ENCODE data around the gene PRR18. TPM values are rescaled to one million over a fixed set of nuclear protein-coding genes. Genes with fewer than 3 reads are reported as not detected.

Gene PRR18
- total and polyA plus RNA-seq, 2 of the 8 experiments (the other 6 are each of a cell fraction or from before 2014, with no cell fraction given), result 0.08 to 0.19 TPM

- FAIRE-seq (no peak), DNase-seq (ENCODE audit: low read depth in 1 of 2, low spot score in 2 of 2) (peak in 1 of 2 experiments; percentile 10)
- Histone ChIP-seq H3K4ac (replicated peaks; ENCODE audit: insufficient read length, low read depth, low read length) (no peak overlapping the region), H3K27ac (ENCODE audit: low read depth, low read length) (no peak overlapping the region), H3K18ac (ENCODE audit: extremely low read depth, low read length) (no peak overlapping the region), H2AFZ (ENCODE audit: low read length) (no peak overlapping the region), H2BK15ac (ENCODE audit: low read length) (no peak overlapping the region), H3K79me1 (ENCODE audit: low read depth, low read length) (peaks cover 8% of the 10 kb centered on the region; the same call in 1 of the 2 replicates), H3K23ac (ENCODE audit: insufficient read length) (no peak overlapping the region), H3K56ac (replicated peaks; ENCODE audit: insufficient read length, low read depth, low read length) (no peak overlapping the region), H2AK5ac (ENCODE audit: low read depth, low read length) (no peak overlapping the region), H4K91ac (replicated peaks; ENCODE audit: insufficient read length, low read length) (no peak overlapping the region), H2BK120ac (replicated peaks; ENCODE audit: low read depth, low read length) (no peak overlapping the region), H4K20me1 (replicated peaks in 1 of 2; ENCODE audit: control insufficient read depth in 1 of 2, insufficient read depth in 2 of 2, low read length in 2 of 2) (peaks cover 4 to 6% of the 10 kb centered on the region in 2 experiments), H3K4me1 (replicated peaks in 1 of 4; ENCODE audit: control insufficient read depth in 3 of 4, insufficient read depth in 4 of 4, low read length in 3 of 4) (0 out of 7 replicates have a peak, but pooled peaks cover 0 to 2% (median 1%) of the 10 kb centered on the region in 4 experiments), H2BK12ac (ENCODE audit: low read depth, low read length) (no peak overlapping the region), H3K9me3 (ENCODE audit: insufficient read depth in 2 of 2, low read depth in 1 of 2, low read length in 1 of 2) (no peaks in the 10 kb centered on the region), H4K8ac (ENCODE audit: extremely low read depth, insufficient read depth, low read length) (no peak overlapping the region), H4K5ac (ENCODE audit: insufficient read length, low read depth, low read length) (no peak overlapping the region), H3K27me3 (replicated peaks in 1 of 4; ENCODE audit: control insufficient read depth in 3 of 4, extremely low read depth in 1 of 4, insufficient read depth in 3 of 4, low read length in 3 of 4) (no peaks in the 10 kb centered on the region), H2BK20ac (ENCODE audit: low read length) (no peak overlapping the region), H3K4me3 (ENCODE audit: extremely low read depth in 1 of 4, insufficient read depth in 2 of 4, low read depth in 3 of 4, low read length in 4 of 4) (no peak overlapping the region), H2BK5ac (ENCODE audit: low read depth, low read length) (no peak overlapping the region), H3K9ac (replicated peaks in 1 of 4; ENCODE audit: extremely low read depth in 1 of 4, low read depth in 3 of 4, low read length in 3 of 4) (no peak overlapping the region), H3K36me3 (ENCODE audit: control insufficient read depth in 2 of 4, insufficient read depth in 4 of 4, low read length in 3 of 4) (peaks cover 3 to 61% (median 13%) of the 10 kb centered on the region in 4 experiments), H3K79me2 (ENCODE audit: control insufficient read depth in 1 of 2, insufficient read depth in 2 of 2, low read length in 2 of 2) (peaks cover 0 to 17% of the 10 kb centered on the region in 2 experiments; a peak in 2 of 4 replicates), H3K14ac (ENCODE audit: insufficient read length) (no peak overlapping the region), H3K23me2 (ENCODE audit: low read depth, low read length) (no peaks in the 10 kb centered on the region), H3K4me2 (ENCODE audit: insufficient read depth in 1 of 2, low read depth in 2 of 2, low read length in 2 of 2) (no peak overlapping the region)
- CTCF ChIA-PET (ENCODE audit: partially characterized antibody), result interaction anchor here (1.0 to 1.7 kb wide), 3 partner anchors 10 to 77 kb away, joined by 3 to 5 read pairs (median 4); no protein-coding TSS in a partner anchor
- POLR2A ChIA-PET (ENCODE audit: partially characterized antibody), result no interaction called here
- WGBS, 2 experiments (ENCODE audit: extremely low coverage in 1 of 2, insufficient coverage in 1 of 2, insufficient read length in 1 of 2, insufficient replicate concordance in 2 of 2, low coverage in 1 of 2, low lambda C conversion rate in 2 of 2, missing lambda C conversion rate in 1 of 2), result 83% methylated on average over 5 of the region's 5 CpGs; no CpG with 5 or more reads in 1 of the 2 experiments
- TF ChIP-seq GTF2F1 (IDR thresholded peaks at IDR 0.05; ENCODE audit: borderline replicate concordance, low read depth, low read length) (no peak), ATF2 (IDR thresholded peaks at IDR 0.05; ENCODE audit: low read length) (no peak), CREB1 (IDR thresholded peaks at IDR 0.05) (no peak), USF2 (IDR thresholded peaks at IDR 0.05; ENCODE audit: low read length) (no peak), ZNF274 (IDR thresholded peaks at IDR 0.05; ENCODE audit: borderline replicate concordance, extremely low read depth, low read length) (no peak), YY1 (IDR thresholded peaks at IDR 0.05; ENCODE audit: low read depth, low read length) (no peak), TEAD4 (IDR thresholded peaks at IDR 0.05; ENCODE audit: low read depth, low read length) (no peak), POU5F1 (IDR thresholded peaks at IDR 0.05; ENCODE audit: low read depth, low read length) (no peak), CEBPB (IDR thresholded peaks at IDR 0.05; ENCODE audit: low read depth, low read length) (no peak), SP1 (IDR thresholded peaks at IDR 0.05; ENCODE audit: low read depth, low read length) (no peak), EZH2 (IDR thresholded peaks at IDR 0.05; ENCODE audit: low read depth, low read length, severe bottlenecking) (no peak), SIX5 (IDR thresholded peaks at IDR 0.05; ENCODE audit: low read depth, low read length) (no peak), POLR2A (IDR thresholded peaks at IDR 0.05; ENCODE audit: control extremely low read depth in 1 of 2, low read depth in 2 of 2, low read length in 2 of 2) (no peak)
Observed at GRCh38 chr6:166323395-166323794, 15.2 kb upstream of the PRR18 start.

Data from H1 (cell line).